K562 (cell line): ENCODE measurements around the gene TARBP2. TPM values are rescaled to one million over a fixed set of nuclear protein-coding genes. Genes with fewer than 3 reads are reported as not detected.

ENCODE experiments used
- ATAC-seq: fragments of 200-7000 bp; cut with Tn5 transposase; 3 replicates; pipeline ENCODE4 v1.9.1; 2020; ENCODE audit warnings: moderate library complexity
- BruUV-seq: library from RNA; stranded (reverse); fragments of 400-500 nt; replicated peaks from 2 replicates; lab custom pipeline; 2021; lab: Mats Ljungman, UMichigan
- CTCF ChIA-PET: fragments of 300-600 bp; formaldehyde crosslinking; extraction: SDS; loops from one replicate; lab custom pipeline; 2021; ENCODE audit warnings: low intra/inter-chr PET ratio; lab: Yijun Ruan, JAX
- POLR2A ChIA-PET: fragments of 300-600, 350-650 bp; sonication (Branson Sonifier 250); formaldehyde crosslinking; extraction: SDS; loops from one replicate; lab custom pipeline; 2021; ENCODE audit warnings: antibody characterized with exemption, inconsistent platforms; lab: Yijun Ruan, JAX
- DNase-seq, 4 experiments: peaks; one replicate each; pipeline versions ENCODE4 v3.0.0 to v3.0.0-alpha.2; 2011 to 2018; ENCODE audit warnings: low spot score in 3 of 4, mixed read lengths in 3 of 4; ENCODE audit errors: extremely low read depth in 1 of 4
- FAIRE-seq: peaks from 2 replicates; lab custom pipeline; 2011; peaks lifted over from hg19 to GRCh38; lab: Jason Lieb, UNC
- H2AFZ ChIP-seq: 2 replicates; pipeline ENCODE4 v1.6.0; 2011; ENCODE audit warnings: low read depth, low read length, control low read depth, inconsistent platforms
- H3K27ac ChIP-seq: fragments of 200-600 bp; 3 replicates; pipeline ENCODE4 v1.8.0; 2011; ENCODE audit warnings: low read depth, mild to moderate bottlenecking, control low read depth, inconsistent platforms, low read length, moderate library complexity, mixed read lengths; ENCODE audit errors: extremely low read depth
- H3K27me3 ChIP-seq, 2 experiments: fragments of 300-600 bp in 1 of 2; 2 replicates in 1 of 2; 3 replicates in 1 of 2; pipeline versions ENCODE4 v1.6.0 to v1.8.0; 2011; ENCODE audit warnings: inconsistent platforms in 2 of 2, low read length in 2 of 2, mild to moderate bottlenecking in 1 of 2, mixed read lengths in 1 of 2, moderate library complexity in 1 of 2; ENCODE audit not compliant: control insufficient read depth in 2 of 2, insufficient read depth in 2 of 2
- H3K36me3 ChIP-seq: fragments of 300-600 bp; 3 replicates; pipeline ENCODE4 v1.8.0; 2011; ENCODE audit warnings: mild to moderate bottlenecking, low read length, inconsistent platforms; ENCODE audit not compliant: control insufficient read depth, insufficient read depth
- H3K4me1 ChIP-seq, 2 experiments: fragments of 200-600 bp in 1 of 2; replicated peaks in 1 of 2; 2 replicates in 1 of 2; 3 replicates in 1 of 2; pipeline versions ENCODE4 v1.5.1 to v1.8.0; 2011; ENCODE audit warnings: inconsistent platforms in 2 of 2, low read length in 2 of 2, mild to moderate bottlenecking in 1 of 2, mixed read lengths in 1 of 2, moderate library complexity in 1 of 2; ENCODE audit not compliant: control insufficient read depth in 2 of 2, insufficient read depth in 2 of 2
- H3K4me2 ChIP-seq: 2 replicates; pipeline ENCODE4 v1.6.1; 2011; ENCODE audit warnings: low read length, control low read depth, inconsistent platforms, mixed read lengths; ENCODE audit not compliant: insufficient read depth
- H3K4me3 ChIP-seq: fragments of 200-600 bp; sonication (generic), shearing (Covaris generic); 2 replicates; pipeline ENCODE4 v1.5.1; 2016; ENCODE audit warnings: control low read depth, inconsistent platforms
- H3K79me2 ChIP-seq: fragments of 200-600 bp; 3 replicates; pipeline ENCODE4 v1.8.0; 2011; ENCODE audit warnings: low read length, inconsistent platforms; ENCODE audit not compliant: control insufficient read depth, insufficient read depth
- H3K9ac ChIP-seq, 2 experiments: 2 replicates each; pipeline versions ENCODE4 v1.6.0 to v1.6.1; 2011; ENCODE audit warnings: low read depth in 2 of 2, low read length in 2 of 2, control low read depth in 1 of 2, inconsistent platforms in 1 of 2, mild to moderate bottlenecking in 1 of 2, mixed read lengths in 1 of 2; ENCODE audit not compliant: insufficient read depth in 1 of 2
- H3K9me1 ChIP-seq: one replicate; pipeline ENCODE4 v1.6.0; 2011; ENCODE audit warnings: inconsistent platforms, mild to moderate bottlenecking, low read length, moderate library complexity; ENCODE audit not compliant: control insufficient read depth, insufficient read depth
- H3K9me3 ChIP-seq: replicated peaks from 2 replicates; pipeline ENCODE4 v1.5.1; 2011; ENCODE audit warnings: low read depth, low read length, inconsistent platforms; ENCODE audit not compliant: control insufficient read depth, insufficient read depth
- H4K20me1 ChIP-seq: replicated peaks from 2 replicates; pipeline ENCODE4 v1.6.1; 2011; ENCODE audit warnings: low read length, inconsistent platforms, mixed read lengths; ENCODE audit not compliant: control insufficient read depth, insufficient read depth
- ETV6 ChIP-seq, 3 experiments: fragments of 150-350 bp in 1 of 3; sonication (generic) in 1 of 3; formaldehyde crosslinking in 1 of 3; IDR thresholded peaks; 2 replicates each; pipeline versions ENCODE4 v1.6.1 to v1.8.0; 2014 to 2022; ENCODE audit warnings: borderline replicate concordance in 2 of 3, low read depth in 2 of 3, antibody characterized with exemption in 1 of 3, low read length in 1 of 3, mild to moderate bottlenecking in 1 of 3, missing genetic modification reagents in 1 of 3
- PREB ChIP-seq: sonication (generic); formaldehyde crosslinking; IDR thresholded peaks from 2 replicates; pipeline ENCODE4 v1.8.1; 2023; ENCODE audit warnings: mild to moderate bottlenecking, missing genetic modification reagents
- ZNF146 ChIP-seq: IDR thresholded peaks from one replicate; pipeline ENCODE4 v1.6.1; 2018; ENCODE audit warnings: missing compliant biosample characterization; ENCODE audit not compliant: unreplicated experiment
- ZNF324 ChIP-seq: fragments of 250-450 bp; sonication (Bioruptor Pico); IDR thresholded peaks from 2 replicates; pipeline ENCODE4 v1.4.0; 2020; ENCODE audit warnings: mild to moderate bottlenecking
- ZNF75A ChIP-seq: fragments of 450-650 bp; formaldehyde crosslinking; IDR thresholded peaks from 2 replicates; pipeline ENCODE4 v1.4.0; 2020; ENCODE audit warnings: mild to moderate bottlenecking
- WGBS: fragments of 100-300 bp; shearing (Covaris generic); methylation state at CpG from one replicate; pipeline ENCODE4 v1.1.6; 2016; ENCODE audit warnings: low coverage, mixed read lengths; ENCODE audit not compliant: insufficient coverage; ENCODE audit errors: missing lambda C conversion rate; 5-methylcytosine and 5-hydroxymethylcytosine counted together
- in situ Hi-C: fragments of 300-500 bp; cut with MboI; formaldehyde crosslinking; loops from 4 replicates; pipeline ENCODE4 v1.15.0; 2018; ENCODE audit warnings: inconsistent platforms, mixed read lengths
- intact Hi-C: fragments of 100-400 bp; cut with micrococcal nuclease; formaldehyde crosslinking; loops from 2 replicates; pipeline ENCODE4 v1.14.2; 2022
- polyA plus RNA-seq, 8 experiments: library from polyadenylated mRNA; depleted of rRNA in 4 of 8; stranded (reverse) in 5 of 8; unstranded in 3 of 8; fragments of >200 nt; fragmentation: Nextera tagmentation in 2 of 8; fragmentation: Illumina TruSeq in 1 of 8; extraction: Ambion mirVana in 2 of 8; extraction: Trizol in 1 of 8; gene quantifications; 2 replicates each; pipeline versions ENCODE4 v1.2.1 to v1.2.3, GENCODE V29; 2011 to 2014; ENCODE audit warnings: inconsistent platforms in 1 of 8, missing spikeins in 1 of 8
- total RNA-seq, 7 experiments: library from RNA; depleted of rRNA in 6 of 7; stranded (reverse); fragments of >200 nt in 6 of 7; fragmentation: Illumina TruSeq in 2 of 7; extraction: Trizol in 2 of 7; gene quantifications; 2 replicates each; pipeline versions ENCODE4 v1.2.1 to v1.2.3, GENCODE V29; 2011 to 2021; ENCODE audit warnings: low replicate concordance in 1 of 7
- TF ChIP-seq, protein P1 (sequence below): fragments of 250-450 bp; sonication (Bioruptor Pico); IDR thresholded peaks from 2 replicates; pipeline ENCODE4 v1.4.0; 2020; ENCODE audit warnings: mild to moderate bottlenecking, moderate library complexity

The TARBP2 gene
- total and polyA plus RNA-seq, 9 of the 15 experiments (the other 6 are each of a cell fraction or from before 2014, with no cell fraction given), result 5.6 to 69.0 (median 44.6) TPM

- TF ChIP-seq, protein P1, sequence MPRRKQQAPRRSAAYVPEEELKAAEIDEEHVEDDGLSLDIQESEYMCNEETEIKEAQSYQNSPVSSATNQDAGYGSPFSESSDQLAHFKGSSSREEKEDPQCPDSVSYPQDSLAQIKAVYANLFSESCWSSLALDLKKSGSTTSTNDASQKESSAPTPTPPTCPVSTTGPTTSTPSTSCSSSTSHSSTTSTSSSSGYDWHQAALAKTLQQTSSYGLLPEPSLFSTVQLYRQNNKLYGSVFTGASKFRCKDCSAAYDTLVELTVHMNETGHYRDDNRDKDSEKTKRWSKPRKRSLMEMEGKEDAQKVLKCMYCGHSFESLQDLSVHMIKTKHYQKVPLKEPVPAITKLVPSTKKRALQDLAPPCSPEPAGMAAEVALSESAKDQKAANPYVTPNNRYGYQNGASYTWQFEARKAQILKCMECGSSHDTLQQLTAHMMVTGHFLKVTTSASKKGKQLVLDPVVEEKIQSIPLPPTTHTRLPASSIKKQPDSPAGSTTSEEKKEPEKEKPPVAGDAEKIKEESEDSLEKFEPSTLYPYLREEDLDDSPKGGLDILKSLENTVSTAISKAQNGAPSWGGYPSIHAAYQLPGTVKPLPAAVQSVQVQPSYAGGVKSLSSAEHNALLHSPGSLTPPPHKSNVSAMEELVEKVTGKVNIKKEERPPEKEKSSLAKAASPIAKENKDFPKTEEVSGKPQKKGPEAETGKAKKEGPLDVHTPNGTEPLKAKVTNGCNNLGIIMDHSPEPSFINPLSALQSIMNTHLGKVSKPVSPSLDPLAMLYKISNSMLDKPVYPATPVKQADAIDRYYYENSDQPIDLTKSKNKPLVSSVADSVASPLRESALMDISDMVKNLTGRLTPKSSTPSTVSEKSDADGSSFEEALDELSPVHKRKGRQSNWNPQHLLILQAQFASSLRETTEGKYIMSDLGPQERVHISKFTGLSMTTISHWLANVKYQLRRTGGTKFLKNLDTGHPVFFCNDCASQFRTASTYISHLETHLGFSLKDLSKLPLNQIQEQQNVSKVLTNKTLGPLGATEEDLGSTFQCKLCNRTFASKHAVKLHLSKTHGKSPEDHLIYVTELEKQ (CRISPR knock-in tag), result no peak
- TF ChIP-seq ZNF75A (CRISPR knock-in tag), result no peak
Measured at GRCh38 chr12:53510181-53510812, 9.2 kb downstream of the TARBP2 start (continued).

GRCh38 chr12:53513712-53514410, 12.8 kb downstream of the TARBP2 start:
- Histone ChIP-seq H3K4me1 (peaks cover 0 to under 1% of the 10 kb centered on the region in 2 experiments; a peak in 2 of 5 replicates), H3K9me3 (no peaks in the 10 kb centered on the region), H4K20me1 (no peaks in the 10 kb centered on the region), H3K36me3 (peaks cover 64% of the 10 kb centered on the region), H3K79me2 (no peaks in the 10 kb centered on the region), H2AFZ (no peak overlapping the region), H3K27me3 (no peaks in the 10 kb centered on the region; a peak in 1 of 5 replicates), H3K27ac (no peak overlapping the region), H3K4me2 (no peak overlapping the region), H3K9ac (peak overlapping the region in 1 of 2 experiments; percentile 15; a peak in 1 of 4 replicates), H3K9me1 (no peaks in the 10 kb centered on the region), H3K4me3 (no peak overlapping the region)
- no peak for TF ChIP-seq ZNF324
- TF ChIP-seq PREB, result no peak
- no peak for TF ChIP-seq ETV6 (IDR thresholded peaks at IDR 0.05; ENCODE audit: borderline replicate concordance in 1 of 2, low read depth in 2 of 2, low read length in 1 of 2)
- no peak for TF ChIP-seq ETV6 (CRISPR knock-in tag; IDR thresholded peaks at IDR 0.05; ENCODE audit: borderline replicate concordance)
- no peak for TF ChIP-seq ZNF146 (CRISPR knock-in tag)
- intact Hi-C loops, result no loop called here
- ChIA-PET POLR2A (interaction anchor here (0.5 to 2.5 kb wide), 4 partner anchors 11 to 48 kb away, joined by 3 to 13 read pairs (median 4); partner anchors contain the start of gene TARBP2), CTCF (no interaction called here)
- in situ Hi-C loops, result no loop called here
- ATAC-seq (no peak), DNase-seq (no peak), FAIRE-seq (no peak)
- WGBS, result 77% methylated on average over 6 of the region's 6 CpGs
- no TSS peak for BruUV-seq
